Endothelial cell of umbilical vein (primary cell): ENCODE results near the gene WNT4. TPM values are rescaled to one million over a fixed set of nuclear protein-coding genes. Genes with fewer than 3 reads are reported as not detected.

Source experiments
- BruUV-seq: library from RNA; stranded (reverse); fragments of 400-500 nt; replicated peaks from 2 replicates; lab custom pipeline; 2021; lab: Mats Ljungman, UMichigan
- CTCF ChIA-PET: fragments of 300-600, 350-600 bp; sonication (Branson Sonifier 250); formaldehyde crosslinking; loops from one replicate; lab custom pipeline; 2021; ENCODE audit warnings: antibody characterized with exemption, inconsistent platforms; lab: Charles Lee
- POLR2A ChIA-PET: fragments of 300-600, 350-600 bp; sonication (Branson Sonifier 250); formaldehyde crosslinking; loops from one replicate; lab custom pipeline; 2021; ENCODE audit warnings: antibody characterized with exemption, inconsistent platforms; lab: Charles Lee
- DNase-seq: peaks from one replicate; pipeline ENCODE4 v3.0.0-alpha.2; 2011; ENCODE audit warnings: low read depth, low spot score
- FAIRE-seq: peaks from 2 replicates; lab custom pipeline; 2011; peaks lifted over from hg19 to GRCh38; lab: Jason Lieb, UNC
- H2AFZ ChIP-seq: 2 replicates; pipeline ENCODE4 v1.6.0; 2012; ENCODE audit warnings: low read depth, low read length, control low read depth, inconsistent platforms
- H3K27ac ChIP-seq: 2 replicates; pipeline ENCODE4 v1.5.1; 2011; ENCODE audit warnings: low read depth, mild to moderate bottlenecking, control low read depth, low read length, moderate library complexity; ENCODE audit not compliant: insufficient read depth
- H3K27me3 ChIP-seq, 2 experiments: 2 replicates each; pipeline versions ENCODE4 v1.6.0 to v1.6.1; 2011; ENCODE audit warnings: low read length in 2 of 2, mixed read lengths in 1 of 2; ENCODE audit not compliant: control insufficient read depth in 2 of 2, insufficient read depth in 2 of 2
- H3K36me3 ChIP-seq, 2 experiments: 2 replicates in 1 of 2; 3 replicates in 1 of 2; pipeline ENCODE4 v1.5.1; 2011; ENCODE audit warnings: low read length in 2 of 2, mild to moderate bottlenecking in 1 of 2, moderate library complexity in 1 of 2; ENCODE audit not compliant: control insufficient read depth in 2 of 2, insufficient read depth in 2 of 2; ENCODE audit errors: extremely low read depth in 1 of 2
- H3K4me1 ChIP-seq: 3 replicates; pipeline ENCODE4 v1.5.1; 2011; ENCODE audit warnings: mild to moderate bottlenecking, low read length; ENCODE audit not compliant: control insufficient read depth, insufficient read depth; ENCODE audit errors: extremely low read depth
- H3K4me2 ChIP-seq: 2 replicates; pipeline ENCODE4 v1.6.1; 2011; ENCODE audit warnings: low read length, control low read depth, mixed read lengths; ENCODE audit not compliant: insufficient read depth
- H3K4me3 ChIP-seq, 3 experiments: fragments of 200-600 bp in 1 of 3; sonication (generic), shearing (Covaris generic) in 1 of 3; replicated peaks in 1 of 3; 2 replicates each; pipeline ENCODE4 v1.5.1; 2011 to 2016; ENCODE audit warnings: control low read depth in 3 of 3, low read length in 3 of 3, mild to moderate bottlenecking in 2 of 3, inconsistent platforms in 1 of 3, low read depth in 1 of 3, moderate library complexity in 1 of 3; ENCODE audit not compliant: insufficient read depth in 1 of 3
- H3K79me2 ChIP-seq: 2 replicates; pipeline ENCODE4 v1.6.0; 2012; ENCODE audit warnings: low read length, inconsistent platforms; ENCODE audit not compliant: control insufficient read depth, insufficient read depth
- H3K9ac ChIP-seq: replicated peaks from 2 replicates; pipeline ENCODE3; 2011; ENCODE audit warnings: low read length, control low read depth; ENCODE audit not compliant: insufficient read depth; ENCODE audit errors: extremely low read depth
- H3K9me1 ChIP-seq: replicated peaks from 3 replicates; pipeline ENCODE4 v1.6.0; 2011; ENCODE audit warnings: mild to moderate bottlenecking, low read length; ENCODE audit not compliant: control insufficient read depth, insufficient read depth; ENCODE audit errors: extremely low read depth
- H3K9me3 ChIP-seq: replicated peaks from 2 replicates; pipeline ENCODE4 v1.5.1; 2012; ENCODE audit warnings: low read length, inconsistent platforms; ENCODE audit not compliant: control insufficient read depth, insufficient read depth
- H4K20me1 ChIP-seq: replicated peaks from 2 replicates; pipeline ENCODE3; 2011; ENCODE audit warnings: mild to moderate bottlenecking, low read length; ENCODE audit not compliant: control insufficient read depth, insufficient read depth; ENCODE audit errors: extremely low read depth
- EZH2 ChIP-seq: IDR thresholded peaks from 2 replicates; pipeline ENCODE4 v1.6.1; 2012; ENCODE audit warnings: borderline replicate concordance, low read depth, mild to moderate bottlenecking, moderate library complexity, low read length, inconsistent platforms; ENCODE audit not compliant: severe bottlenecking
- FOS ChIP-seq: IDR thresholded peaks from 2 replicates; pipeline ENCODE4 v1.6.1; 2011; ENCODE audit warnings: mild to moderate bottlenecking, low read length, moderate library complexity, borderline replicate concordance; ENCODE audit not compliant: insufficient read depth
- GATA2 ChIP-seq: IDR thresholded peaks from 2 replicates; pipeline ENCODE4 v1.7.0; 2011; ENCODE audit warnings: low read depth, mild to moderate bottlenecking, moderate library complexity, mixed read lengths, low read length; ENCODE audit not compliant: insufficient read length, insufficient read depth
- JUN ChIP-seq: IDR thresholded peaks from 2 replicates; pipeline ENCODE4 v1.6.1; 2011; ENCODE audit warnings: borderline replicate concordance, low read depth; ENCODE audit not compliant: insufficient read length, insufficient read depth
- MYC ChIP-seq: IDR thresholded peaks from one replicate; pipeline ENCODE4 v1.6.1; 2011; ENCODE audit warnings: mild to moderate bottlenecking, low read depth, low read length
- POLR2A ChIP-seq: IDR thresholded peaks from 2 replicates; pipeline ENCODE4 v1.6.1; 2012; ENCODE audit warnings: low read depth, mild to moderate bottlenecking, control low read depth, low read length
- POLR2AphosphoS5 ChIP-seq: IDR thresholded peaks from 2 replicates; pipeline ENCODE4 v1.6.1; 2012; ENCODE audit warnings: low read depth, mild to moderate bottlenecking, control low read depth, low read length, moderate library complexity; ENCODE audit not compliant: insufficient read depth
- dilution Hi-C: fragments of 300-500 bp; cut with MboI; formaldehyde crosslinking; loops from one replicate; pipeline ENCODE4 v1.15.0; 2019; ENCODE audit warnings: low sequenced_read_pairs; ENCODE audit not compliant: extremely low pct_ligation_motif_present
- intact Hi-C: fragments of 100-400 bp; cut with micrococcal nuclease; formaldehyde crosslinking; loops from one replicate; pipeline ENCODE4 v1.10.0; 2022
- polyA plus RNA-seq, 4 experiments: library from polyadenylated mRNA; depleted of rRNA in 3 of 4; stranded (reverse) in 3 of 4; unstranded in 1 of 4; fragments of >200 nt; gene quantifications; 2 replicates each; pipeline versions ENCODE4 v1.2.1 to v1.2.3, GENCODE V29; 2011 to 2012; ENCODE audit warnings: missing spikeins in 1 of 4
- total RNA-seq: library from RNA; stranded (reverse); gene quantifications from 2 replicates; pipeline ENCODE4 v1.2.3, GENCODE V29; 2021
- TF ChIP-seq, protein P1 (sequence below), 2 donors: IDR thresholded peaks; 1 replicate in 1 of 2; 2 replicates in 1 of 2; pipeline ENCODE4 v1.5.1; 2011; ENCODE audit warnings: low read length in 2 of 2, mild to moderate bottlenecking in 2 of 2, moderate library complexity in 2 of 2, control low read depth in 1 of 2, inconsistent platforms in 1 of 2, low read depth in 1 of 2; ENCODE audit not compliant: insufficient read depth in 1 of 2; ENCODE audit errors: extremely low read depth in 1 of 2
- TF ChIP-seq, protein P2 (sequence below): IDR thresholded peaks from 2 replicates; pipeline ENCODE4 v1.6.1; 2011; ENCODE audit not compliant: insufficient read depth, insufficient read length

The WNT4 gene
- total and polyA plus RNA-seq, 2 donors (not counting 3 experiments of a cell fraction or from before 2014, with no cell fraction given), result 0.06 TPM; not detected in 1

DNA sequence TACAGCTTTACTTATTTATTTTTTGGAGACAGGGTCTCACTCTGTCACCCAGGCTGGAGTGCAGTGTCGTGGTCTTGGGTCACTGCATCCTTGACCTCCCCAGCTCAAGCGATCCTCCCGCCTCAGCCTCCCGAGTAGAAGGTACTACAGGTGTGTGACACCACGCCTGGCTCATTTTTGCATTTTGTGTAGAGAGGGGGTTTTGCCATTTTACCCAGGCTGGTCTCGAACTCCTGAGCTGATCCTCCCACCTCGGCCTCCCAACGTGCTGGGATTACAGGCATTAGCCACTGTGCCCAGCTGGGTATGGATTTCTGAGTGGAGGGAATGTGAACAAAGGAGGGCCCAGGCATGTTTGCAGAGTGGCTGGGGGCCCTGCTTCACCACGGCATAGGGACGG lies 44.1 kb downstream of the WNT4 start:
- peaks cover 78% of the 10 kb centered on the region for H3K79me2 ChIP-seq
- peaks cover 20% of the 10 kb centered on the region for H3K4me1 ChIP-seq
- DNase-seq (no peak), FAIRE-seq (no peak)
- CTCF ChIA-PET, result interaction anchor here (1.1 to 1.3 kb wide), 2 partner anchors 13 to 176 kb away, joined by 3 to 4 read pairs; no protein-coding TSS in a partner anchor
- TF ChIP-seq POLR2AphosphoS5 (no peak), POLR2A (no peak), FOS (no peak), JUN (no peak), GATA2 (no peak), MYC (no peak), EZH2 (no peak)
- TF ChIP-seq, protein P1, sequence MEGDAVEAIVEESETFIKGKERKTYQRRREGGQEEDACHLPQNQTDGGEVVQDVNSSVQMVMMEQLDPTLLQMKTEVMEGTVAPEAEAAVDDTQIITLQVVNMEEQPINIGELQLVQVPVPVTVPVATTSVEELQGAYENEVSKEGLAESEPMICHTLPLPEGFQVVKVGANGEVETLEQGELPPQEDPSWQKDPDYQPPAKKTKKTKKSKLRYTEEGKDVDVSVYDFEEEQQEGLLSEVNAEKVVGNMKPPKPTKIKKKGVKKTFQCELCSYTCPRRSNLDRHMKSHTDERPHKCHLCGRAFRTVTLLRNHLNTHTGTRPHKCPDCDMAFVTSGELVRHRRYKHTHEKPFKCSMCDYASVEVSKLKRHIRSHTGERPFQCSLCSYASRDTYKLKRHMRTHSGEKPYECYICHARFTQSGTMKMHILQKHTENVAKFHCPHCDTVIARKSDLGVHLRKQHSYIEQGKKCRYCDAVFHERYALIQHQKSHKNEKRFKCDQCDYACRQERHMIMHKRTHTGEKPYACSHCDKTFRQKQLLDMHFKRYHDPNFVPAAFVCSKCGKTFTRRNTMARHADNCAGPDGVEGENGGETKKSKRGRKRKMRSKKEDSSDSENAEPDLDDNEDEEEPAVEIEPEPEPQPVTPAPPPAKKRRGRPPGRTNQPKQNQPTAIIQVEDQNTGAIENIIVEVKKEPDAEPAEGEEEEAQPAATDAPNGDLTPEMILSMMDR (IDR thresholded peaks at IDR 0.05; ENCODE audit: extremely low read depth in 1 of 2, insufficient read depth in 1 of 2, low read depth in 1 of 2, low read length in 2 of 2), result no peak
- TF ChIP-seq, protein P2, sequence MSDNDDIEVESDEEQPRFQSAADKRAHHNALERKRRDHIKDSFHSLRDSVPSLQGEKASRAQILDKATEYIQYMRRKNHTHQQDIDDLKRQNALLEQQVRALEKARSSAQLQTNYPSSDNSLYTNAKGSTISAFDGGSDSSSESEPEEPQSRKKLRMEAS, result no peak
- no peaks in the 10 kb centered on the region for H3K9me1 ChIP-seq
- dilution Hi-C loops (no loop called here), intact Hi-C loops (no loop called here)
- no peak overlapping the region for H3K9ac ChIP-seq
- no peak overlapping the region for H3K4me3 ChIP-seq
- POLR2A ChIA-PET, result interaction anchor here (0.7 to 1.5 kb wide), 2 partner anchors 16 to 126 kb away, joined by 3 read pairs; no protein-coding TSS in a partner anchor
- H2AFZ ChIP-seq, result no peak overlapping the region
- H4K20me1 ChIP-seq, result peaks cover 7% of the 10 kb centered on the region
- no peak overlapping the region for H3K27ac ChIP-seq
- no peaks in the 10 kb centered on the region for H3K27me3 ChIP-seq
- no TSS peak for BruUV-seq
- no peaks in the 10 kb centered on the region for H3K9me3 ChIP-seq
- H3K36me3 ChIP-seq, result peaks cover 10 to 11% of the 10 kb centered on the region in 2 experiments
- H3K4me2 ChIP-seq, result no peak overlapping the region
